ENCODE measurements around the gene TMEM63A.
A peak's percentile ranks its signal among the peaks of the same experiment; 100 is the strongest.

TMEM63A gene

GRCh38 chr1:225883616-225884265 lies 1.6 kb upstream of the TMEM63A start:
- no peak for DNase-seq

GRCh38 chr1:225882694-225883615 lies 775 bp upstream of the TMEM63A start:
- no peak for DNase-seq

GRCh38 chr1:225881081-225881958 lies 860 bp downstream of the TMEM63A start:
- no peak for DNase-seq

GRCh38 chr1:225880636-225881035 lies 1.5 kb downstream of the TMEM63A start:
- DNase-seq, result no peak

- no peak for DNase-seq
Observed at GRCh38 chr1:225880222-225880588, 2.0 kb downstream of the TMEM63A start.

GRCh38 chr1:225879521-225880221 lies 2.5 kb downstream of the TMEM63A start:
- DNase-seq, result no peak

GRCh38 chr1:225878282-225878681 lies 3.9 kb downstream of the TMEM63A start:
- DNase-seq, result no peak

- no peak for DNase-seq
Observed at GRCh38 chr1:225877580-225877979, 4.6 kb downstream of the TMEM63A start.

- no peak for DNase-seq
Observed at GRCh38 chr1:225876900-225877510, 5.2 kb downstream of the TMEM63A start.

GRCh38 chr1:225875044-225875815 lies 7.0 kb downstream of the TMEM63A start:
- no peak for DNase-seq

GRCh38 chr1:225874431-225874830 lies 7.7 kb downstream of the TMEM63A start:
- DNase-seq, result no peak

GRCh38 chr1:225873281-225873850 lies 8.8 kb downstream of the TMEM63A start:
- no peak for DNase-seq

- DNase-seq, result no peak
Observed at GRCh38 chr1:225872075-225872430, 10.1 kb downstream of the TMEM63A start.

GRCh38 chr1:225871359-225872074 lies 10.7 kb downstream of the TMEM63A start:
- no peak for DNase-seq

- DNase-seq, result no peak
Observed at GRCh38 chr1:225870911-225871310, 11.3 kb downstream of the TMEM63A start.

- DNase-seq, result no peak
Observed at GRCh38 chr1:225868631-225869330, 13.4 kb downstream of the TMEM63A start.

- DNase-seq, result no peak
Observed at GRCh38 chr1:225866981-225867380, 15.2 kb downstream of the TMEM63A start.

- DNase-seq, result peak; percentile 91
Observed at GRCh38 chr1:225866061-225866837, 15.9 kb downstream of the TMEM63A start.

- no peak for DNase-seq
Observed at GRCh38 chr1:225865514-225865913, 16.7 kb downstream of the TMEM63A start.
